Measurements from ENCODE around the gene CIP2A.

- TF ChIP-seq CTCF (IDR thresholded peaks at IDR 0.05), result no peak
- TF ChIP-seq POLR2A (IDR thresholded peaks at IDR 0.05; ENCODE audit: low read depth), result no peak
- no peak for TF ChIP-seq EP300 (IDR thresholded peaks at IDR 0.05)
Measured at GRCh38 chr3:108569336-108569735, 19.9 kb downstream of the CIP2A start.
